ENCODE results near the gene SVIP.
A peak's percentile ranks its signal among the peaks of the same experiment; 100 is the strongest.

SVIP gene

DNA sequence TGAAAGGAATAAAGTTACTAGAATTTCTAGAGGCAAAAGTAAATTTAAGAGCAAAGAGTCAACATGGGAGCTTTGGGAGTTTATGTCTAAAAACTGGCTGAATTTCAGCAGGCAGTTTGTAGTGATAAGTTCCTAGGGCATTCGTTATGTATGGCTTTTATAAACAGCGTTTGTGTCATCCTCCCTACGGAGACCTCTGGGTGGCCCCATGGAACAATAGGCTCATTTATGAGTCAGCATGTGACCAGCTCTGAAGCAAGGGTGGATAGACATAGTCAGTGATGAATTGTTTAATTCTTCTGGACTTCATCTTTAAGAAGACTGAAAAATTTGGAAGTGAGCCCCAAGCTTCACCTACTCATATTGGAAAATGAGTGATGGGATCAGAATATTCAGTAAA is 37.1 kb downstream of the SVIP start:
- no peak for DNase-seq (ENCODE audit: low spot score)

DNA sequence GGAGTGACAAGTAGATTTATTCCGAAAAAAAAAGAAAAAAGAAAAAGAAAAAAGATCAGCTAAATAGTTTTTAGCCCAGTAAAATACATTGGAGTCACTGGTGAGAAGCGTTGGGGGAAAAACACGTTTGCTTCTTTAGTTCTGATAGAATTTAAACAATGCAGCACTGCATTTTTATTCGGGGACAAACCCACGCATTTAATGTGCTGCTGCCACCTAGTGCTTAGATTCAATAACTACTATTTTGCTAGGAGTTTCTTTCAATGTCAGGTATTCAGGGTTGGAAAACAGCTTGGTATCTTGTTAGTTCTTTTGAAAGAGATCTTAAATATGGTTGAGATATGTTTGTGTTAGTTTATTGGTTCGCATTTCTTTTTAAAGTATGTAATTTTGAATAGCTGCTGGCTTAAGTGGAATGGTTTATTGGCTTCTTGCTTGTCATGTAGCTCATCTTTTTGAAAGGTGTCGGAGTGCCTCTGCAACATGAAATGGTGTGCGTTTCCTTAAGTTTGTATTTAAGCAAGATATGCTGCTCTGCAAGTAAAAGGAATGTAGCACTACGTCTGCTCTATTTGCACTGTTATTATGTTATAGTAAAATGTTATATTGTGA is 41.9 kb downstream of the SVIP start:
- DNase-seq (ENCODE audit: low spot score) = peak; percentile 33

DNA sequence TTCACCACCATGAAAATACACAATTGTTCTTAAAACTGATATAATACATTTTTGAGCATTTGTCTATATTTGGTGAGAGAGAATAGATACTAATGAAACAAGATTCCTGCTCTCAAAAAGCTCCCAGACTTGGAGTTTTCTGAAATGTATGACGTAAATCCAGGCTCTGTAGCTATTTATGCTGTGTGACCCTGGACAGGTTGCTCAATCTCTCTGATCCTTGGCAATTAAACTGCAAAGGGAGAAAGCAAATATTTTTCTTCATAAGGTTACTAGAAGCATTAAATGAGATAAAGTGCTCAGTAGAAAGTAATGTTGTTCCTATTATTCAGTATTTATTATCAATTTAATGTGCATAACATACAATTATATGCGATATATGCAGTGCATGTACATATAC is 42.5 kb downstream of the SVIP start:
- DNase-seq (ENCODE audit: low spot score) = no peak

DNA sequence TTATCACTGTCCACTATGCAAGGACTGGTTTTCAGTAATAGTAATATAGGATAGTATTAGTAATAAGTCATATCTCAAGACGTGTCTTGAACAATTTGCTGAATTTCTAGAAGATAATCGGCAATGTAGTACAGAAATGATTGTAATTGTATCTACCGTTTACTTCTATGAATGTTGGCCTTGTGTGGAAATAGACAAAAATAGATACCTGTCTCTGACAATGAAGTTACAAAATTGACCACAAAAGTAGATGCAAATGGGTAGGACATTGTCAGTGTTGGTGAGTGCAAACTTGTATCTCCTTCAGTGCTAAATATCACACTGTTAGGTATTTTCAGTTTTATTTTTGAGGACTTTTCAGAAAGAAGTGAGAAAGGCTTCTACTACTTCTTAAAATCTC is 43.1 kb downstream of the SVIP start:
- no peak for DNase-seq (ENCODE audit: low spot score)

GRCh38 chr11:22785251-22785650 is 44.4 kb downstream of the SVIP start:
- DNase-seq (ENCODE audit: low spot score) = no peak

GRCh38 chr11:22780952-22781593 is 48.5 kb downstream of the SVIP start:
- no peak for DNase-seq (ENCODE audit: low spot score)

DNA sequence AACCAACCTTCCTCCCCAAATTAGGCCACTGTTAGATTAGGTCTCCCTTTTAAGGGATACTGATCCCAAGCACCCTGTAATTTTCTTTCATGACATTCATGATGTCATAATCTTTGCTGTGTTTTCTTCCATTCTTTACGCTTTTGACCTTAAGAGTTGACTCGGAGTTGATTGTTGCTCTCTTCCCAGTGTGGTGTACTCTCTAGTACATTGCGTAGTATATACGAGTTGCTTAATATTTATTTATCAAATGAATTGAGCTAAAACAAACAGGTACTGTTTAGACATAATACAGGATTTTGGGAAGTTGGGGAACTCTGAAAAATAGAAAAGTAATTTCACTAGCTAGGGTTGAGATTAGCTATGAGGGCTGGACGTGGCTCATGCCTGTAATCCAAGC is 49.8 kb downstream of the SVIP start:
- no peak for DNase-seq (ENCODE audit: low spot score)

DNA sequence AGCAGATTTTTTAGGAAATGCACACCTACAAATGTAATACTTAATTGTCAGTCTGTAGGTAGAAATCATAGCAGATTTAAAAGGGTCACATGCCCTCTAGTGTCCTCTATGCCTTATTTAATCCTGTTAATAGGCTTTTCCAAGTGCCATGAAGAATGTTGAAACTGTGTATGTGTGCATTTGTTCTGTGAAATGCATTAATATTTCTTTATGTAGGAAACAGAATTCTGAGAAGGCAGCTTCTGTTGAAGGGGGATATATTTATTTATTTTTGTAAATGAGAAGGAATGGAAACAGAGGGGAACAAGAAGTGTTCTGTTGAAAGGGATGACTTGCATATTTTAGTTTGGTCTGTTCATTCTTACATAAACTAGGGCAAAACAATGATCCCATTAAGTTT is 51.0 kb downstream of the SVIP start:
- DNase-seq (ENCODE audit: low spot score) = no peak

DNA sequence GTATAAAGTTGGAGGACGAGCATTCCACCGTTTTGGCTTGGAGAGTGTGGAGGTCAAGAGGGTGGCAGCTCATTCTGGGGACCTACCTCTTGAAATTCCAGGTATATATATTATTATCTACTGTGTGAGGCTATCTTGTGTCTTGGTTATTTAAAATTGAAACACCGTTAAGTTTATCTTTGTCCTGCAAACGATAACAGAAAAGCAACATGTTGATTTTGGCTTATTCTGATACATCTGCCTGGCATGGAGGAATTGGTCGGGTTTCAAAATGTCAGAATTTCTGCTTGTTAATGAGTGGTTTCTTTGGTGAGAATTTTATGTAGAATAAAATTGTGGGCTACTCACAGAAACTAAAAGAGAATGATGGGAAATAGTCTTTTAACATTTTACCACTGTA is 54.4 kb downstream of the SVIP start:
- DNase-seq (ENCODE audit: low spot score) = no peak

- DNase-seq (ENCODE audit: low spot score) = no peak
Observed at GRCh38 chr11:22774716-22775115, 54.9 kb downstream of the SVIP start.

DNA sequence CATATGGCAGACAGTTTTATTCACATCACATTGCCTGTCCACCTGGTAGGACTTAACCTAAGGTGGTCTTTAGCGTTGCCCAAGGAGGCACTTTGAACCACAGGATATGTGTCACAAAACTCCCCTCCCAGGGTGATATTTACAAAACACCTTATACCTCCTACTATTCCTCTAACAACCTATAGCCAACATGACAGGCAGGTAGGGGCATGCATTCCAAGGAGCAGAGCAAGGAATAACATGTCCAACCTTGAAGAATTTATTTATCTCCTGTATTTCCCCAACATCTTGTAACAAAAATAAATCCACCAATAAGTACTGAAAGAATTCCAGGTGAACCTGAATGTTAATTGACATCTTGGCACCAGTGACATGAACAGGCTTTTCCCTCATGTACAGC is 60.5 kb downstream of the SVIP start:
- no peak for DNase-seq (ENCODE audit: low spot score)

All from germinal center (tissue), 1 donor.